H1 (cell line): ENCODE measurements around the gene ONECUT2. TPM values are rescaled to one million over a fixed set of nuclear protein-coding genes. Genes with fewer than 3 reads are reported as not detected.

Experiments used
- CTCF ChIA-PET: fragments of 300-600 bp; sonication (Branson Sonifier 250); formaldehyde crosslinking; loops from one replicate; lab custom pipeline; 2021; ENCODE audit not compliant: partially characterized antibody; lab: Charles Lee
- POLR2A ChIA-PET: fragments of 300-600 bp; sonication (Branson Sonifier 250); formaldehyde crosslinking; loops from one replicate; lab custom pipeline; 2021; ENCODE audit warnings: inconsistent platforms; ENCODE audit not compliant: partially characterized antibody; lab: Charles Lee
- DNase-seq, 2 experiments: peaks; one replicate each; pipeline versions ENCODE4 v3.0.0 to v3.0.0-alpha.2; 2010 to 2022; ENCODE audit warnings: low spot score in 2 of 2, low read depth in 1 of 2, mixed read lengths in 1 of 2
- FAIRE-seq: peaks from 2 replicates; lab custom pipeline; 2011; peaks lifted over from hg19 to GRCh38; lab: Jason Lieb, UNC
- H2AFZ ChIP-seq: 2 replicates; pipeline ENCODE4 v1.8.1; 2012; ENCODE audit warnings: low read length, inconsistent platforms
- H2AK5ac ChIP-seq: 2 replicates; pipeline ENCODE4 v1.6.1; 2013; ENCODE audit warnings: low read depth, low read length
- H2BK120ac ChIP-seq: replicated peaks from 2 replicates; pipeline ENCODE3; 2013; ENCODE audit warnings: low read depth, low read length, inconsistent platforms
- H2BK12ac ChIP-seq: 2 replicates; pipeline ENCODE4 v1.6.1; 2013; ENCODE audit warnings: low read depth, low read length
- H2BK15ac ChIP-seq: 2 replicates; pipeline ENCODE4 v1.6.1; 2013; ENCODE audit warnings: low read length
- H2BK20ac ChIP-seq: 2 replicates; pipeline ENCODE4 v1.6.1; 2013; ENCODE audit warnings: low read length
- H2BK5ac ChIP-seq: 2 replicates; pipeline ENCODE4 v1.6.1; 2013; ENCODE audit warnings: low read depth, low read length
- H3K14ac ChIP-seq: 2 replicates; pipeline ENCODE4 v1.6.1; 2013; ENCODE audit warnings: inconsistent platforms; ENCODE audit not compliant: insufficient read length
- H3K18ac ChIP-seq: 2 replicates; pipeline ENCODE4 v1.6.1; 2013; ENCODE audit warnings: low read length; ENCODE audit errors: extremely low read depth
- H3K23ac ChIP-seq: 2 replicates; pipeline ENCODE4 v1.6.1; 2013; ENCODE audit warnings: inconsistent platforms; ENCODE audit not compliant: insufficient read length
- H3K23me2 ChIP-seq: 2 replicates; pipeline ENCODE4 v1.6.1; 2013; ENCODE audit warnings: low read depth, low read length
- H3K27ac ChIP-seq: 2 replicates; pipeline ENCODE4 v1.6.1; 2011; ENCODE audit warnings: low read depth, low read length, inconsistent platforms
- H3K27me3 ChIP-seq, 4 experiments: replicated peaks in 1 of 4; 1 replicate in 1 of 4; 2 replicates in 3 of 4; pipeline versions ENCODE4 v1.6.1 to v1.8.1; 2011 to 2013; ENCODE audit warnings: low read length in 3 of 4, mild to moderate bottlenecking in 3 of 4, inconsistent platforms in 2 of 4, mixed read lengths in 2 of 4, moderate library complexity in 1 of 4; ENCODE audit not compliant: control insufficient read depth in 3 of 4, insufficient read depth in 3 of 4; ENCODE audit errors: extremely low read depth in 1 of 4
- H3K36me3 ChIP-seq, 4 experiments: 2 replicates each; pipeline versions ENCODE4 v1.6.1 to v1.8.1; 2011 to 2013; ENCODE audit warnings: mild to moderate bottlenecking in 4 of 4, low read length in 3 of 4, moderate library complexity in 2 of 4, control low read depth in 1 of 4, inconsistent platforms in 1 of 4; ENCODE audit not compliant: insufficient read depth in 4 of 4, control insufficient read depth in 2 of 4
- H3K4ac ChIP-seq: replicated peaks from 2 replicates; pipeline ENCODE3; 2013; ENCODE audit warnings: low read length, low read depth, mixed read lengths, inconsistent platforms; ENCODE audit not compliant: insufficient read length
- H3K4me1 ChIP-seq, 4 experiments: replicated peaks in 1 of 4; 1 replicate in 1 of 4; 2 replicates in 3 of 4; pipeline versions ENCODE4 v1.6.1 to v1.8.1; 2011 to 2013; ENCODE audit warnings: low read length in 3 of 4, inconsistent platforms in 2 of 4, mixed read lengths in 1 of 4; ENCODE audit not compliant: insufficient read depth in 4 of 4, control insufficient read depth in 3 of 4
- H3K4me2 ChIP-seq, 2 experiments: 2 replicates each; pipeline versions ENCODE4 v1.6.1 to v1.8.1; 2011 to 2013; ENCODE audit warnings: low read depth in 2 of 2, low read length in 2 of 2, control low read depth in 1 of 2, inconsistent platforms in 1 of 2, mild to moderate bottlenecking in 1 of 2; ENCODE audit not compliant: insufficient read depth in 1 of 2
- H3K4me3 ChIP-seq, 4 experiments: fragments of 200-600, 300-600 bp in 1 of 4; sonication (generic), shearing (Covaris generic), sonication (Bioruptor Twin) in 1 of 4; 2 replicates each; pipeline versions ENCODE4 v1.5.1 to v1.8.1; 2011 to 2016; ENCODE audit warnings: low read length in 4 of 4, low read depth in 3 of 4, control low read depth in 2 of 4, inconsistent platforms in 2 of 4, mild to moderate bottlenecking in 2 of 4, mixed read lengths in 1 of 4, moderate library complexity in 1 of 4; ENCODE audit not compliant: insufficient read depth in 2 of 4; ENCODE audit errors: extremely low read depth in 1 of 4
- H3K56ac ChIP-seq: replicated peaks from 2 replicates; pipeline ENCODE3; 2013; ENCODE audit warnings: low read depth, mild to moderate bottlenecking, mixed read lengths, low read length, inconsistent platforms; ENCODE audit not compliant: insufficient read length
- H3K79me1 ChIP-seq: 2 replicates; pipeline ENCODE4 v1.6.1; 2013; ENCODE audit warnings: low read depth, low read length, control low read depth
- H3K79me2 ChIP-seq, 2 experiments: 2 replicates each; pipeline versions ENCODE4 v1.6.1 to v1.8.1; 2012 to 2013; ENCODE audit warnings: low read length in 2 of 2, mild to moderate bottlenecking in 2 of 2, inconsistent platforms in 1 of 2; ENCODE audit not compliant: insufficient read depth in 2 of 2, control insufficient read depth in 1 of 2
- H3K9ac ChIP-seq, 4 experiments: replicated peaks in 1 of 4; 1 replicate in 1 of 4; 2 replicates in 3 of 4; pipeline versions ENCODE4 v1.6.1 to v1.8.1; 2011 to 2013; ENCODE audit warnings: low read depth in 3 of 4, low read length in 3 of 4, control low read depth in 2 of 4, mild to moderate bottlenecking in 2 of 4, moderate library complexity in 2 of 4, inconsistent platforms in 1 of 4; ENCODE audit errors: extremely low read depth in 1 of 4
- H3K9me3 ChIP-seq, 2 experiments: 2 replicates each; pipeline versions ENCODE4 v1.6.1 to v1.8.1; 2012 to 2013; ENCODE audit warnings: mild to moderate bottlenecking in 2 of 2, moderate library complexity in 2 of 2, control low read depth in 1 of 2, inconsistent platforms in 1 of 2, low read depth in 1 of 2, low read length in 1 of 2, mixed read lengths in 1 of 2; ENCODE audit not compliant: insufficient read depth in 2 of 2
- H4K20me1 ChIP-seq, 2 experiments: replicated peaks in 1 of 2; 2 replicates each; pipeline versions ENCODE3 to v1.8.1; 2011 to 2013; ENCODE audit warnings: inconsistent platforms in 2 of 2, low read length in 2 of 2, mild to moderate bottlenecking in 1 of 2; ENCODE audit not compliant: insufficient read depth in 2 of 2, control insufficient read depth in 1 of 2
- H4K5ac ChIP-seq: 2 replicates; pipeline ENCODE4 v1.6.1; 2013; ENCODE audit warnings: low read length, low read depth, mixed read lengths, inconsistent platforms; ENCODE audit not compliant: insufficient read length
- H4K8ac ChIP-seq: 2 replicates; pipeline ENCODE4 v1.8.0; 2013; ENCODE audit warnings: mild to moderate bottlenecking, moderate library complexity, low read length, inconsistent platforms; ENCODE audit not compliant: insufficient read depth; ENCODE audit errors: extremely low read depth
- H4K91ac ChIP-seq: replicated peaks from 2 replicates; pipeline ENCODE3; 2013; ENCODE audit warnings: low read length, mixed read lengths, inconsistent platforms; ENCODE audit not compliant: insufficient read length
- BACH1 ChIP-seq: IDR thresholded peaks from 2 replicates; pipeline ENCODE4 v1.6.1; 2012; ENCODE audit warnings: low read length, improper control_type of control experiment
- CBX8 ChIP-seq: fragments of 300-800, 300-1000 bp; sonication (generic); IDR thresholded peaks from 2 replicates; pipeline ENCODE4 v1.7.1; 2016; ENCODE audit warnings: low read depth, low read length, borderline replicate concordance
- CREB1 ChIP-seq: IDR thresholded peaks from 2 replicates; pipeline ENCODE4 v1.6.1; 2012; ENCODE audit warnings: inconsistent platforms
- E2F6 ChIP-seq: IDR thresholded peaks from 2 replicates; pipeline ENCODE4 v1.6.1; 2012; ENCODE audit warnings: inconsistent platforms
- GABPA ChIP-seq: IDR thresholded peaks from 2 replicates; pipeline ENCODE4 v1.6.1; 2011; ENCODE audit warnings: mild to moderate bottlenecking, low read length, moderate library complexity, borderline replicate concordance; ENCODE audit not compliant: insufficient read depth
- KDM4A ChIP-seq: IDR thresholded peaks from one replicate; pipeline ENCODE4 v1.7.1; 2012; ENCODE audit warnings: low read depth, mild to moderate bottlenecking, moderate library complexity, low read length, inconsistent platforms; ENCODE audit not compliant: severe bottlenecking
- MAX ChIP-seq: IDR thresholded peaks from 2 replicates; pipeline ENCODE4 v1.6.1; 2012; ENCODE audit warnings: inconsistent platforms
- RBBP5 ChIP-seq: IDR thresholded peaks from 2 replicates; pipeline ENCODE4 v1.7.1; 2012; ENCODE audit warnings: low read depth, mild to moderate bottlenecking, inconsistent platforms, low read length, moderate library complexity, borderline replicate concordance
- RNF2 ChIP-seq: fragments of 200-900, 300-1000 bp; sonication (generic); IDR thresholded peaks from 2 replicates; pipeline ENCODE4 v1.7.1; 2016; ENCODE audit warnings: borderline replicate concordance, low read depth, mild to moderate bottlenecking, antibody characterized with exemption, low read length; ENCODE audit not compliant: poor library complexity, severe bottlenecking; ENCODE audit errors: missing control alignments
- SP1 ChIP-seq: IDR thresholded peaks from 2 replicates; pipeline ENCODE4 v1.6.1; 2011; ENCODE audit warnings: low read depth, low read length
- WGBS, 2 experiments: shearing (Covaris generic) in 1 of 2; methylation state at CpG; one replicate each; pipeline versions ENCODE4 v1.1.6 to v1.1.7; 2013 to 2015; ENCODE audit warnings: low lambda C conversion rate in 2 of 2, mixed read lengths in 2 of 2, inconsistent platforms in 1 of 2, low coverage in 1 of 2, missing lambda C conversion rate in 1 of 2; ENCODE audit not compliant: insufficient replicate concordance in 2 of 2, insufficient coverage in 1 of 2, insufficient read length in 1 of 2; ENCODE audit errors: extremely low coverage in 1 of 2, missing lambda C conversion rate in 1 of 2; 5-methylcytosine and 5-hydroxymethylcytosine counted together
- polyA plus RNA-seq, 7 experiments: library from polyadenylated mRNA; depleted of rRNA in 3 of 7; stranded (reverse) in 5 of 7; unstranded in 2 of 7; fragments of >200 nt in 5 of 7; fragments of 200-250 nt in 2 of 7; gene quantifications; 1 replicate in 5 of 7; 2 replicates in 1 of 7; 4 replicates in 1 of 7; pipeline versions ENCODE4 v1.2.1 to v1.2.3, GENCODE V29; 2011 to 2013; ENCODE audit warnings: missing spikeins in 2 of 7, mixed read lengths in 2 of 7
- total RNA-seq: library from RNA; stranded (reverse); fragmentation: NEBNext Ultra II Directional; extraction: Animal tissue kit (Norgen Biotek cat#: 25700); gene quantifications from 2 replicates; pipeline ENCODE4 v1.2.1, GENCODE V29; 2021

Gene ONECUT2
- total and polyA plus RNA-seq, 2 of the 8 experiments (the other 6 are each of a cell fraction or from before 2014, with no cell fraction given) = 0.38 to 1.9 TPM

GRCh38 chr18:57440331-57441070 is 5.3 kb downstream of the ONECUT2 start:
- H3K4me2 ChIP-seq = peak overlapping the region; percentile 79 to 93
- peak; percentile 69 for TF ChIP-seq RNF2
- TF ChIP-seq BACH1 = no peak
- TF ChIP-seq KDM4A = peak; percentile 51
- TF ChIP-seq MAX = peak; percentile 93
- peak; percentile 95 for TF ChIP-seq E2F6
- 0 out of 2 replicates have a peak, but pooled peaks have one; percentile 25 for TF ChIP-seq CBX8
- TF ChIP-seq GABPA = no peak
- no peak for TF ChIP-seq CREB1
- no peak for TF ChIP-seq SP1
- 0 out of 2 replicates have a peak, but pooled peaks have one; percentile 66 for TF ChIP-seq RBBP5

More at GRCh38 chr18:57440331-57441070, 5.3 kb downstream of the ONECUT2 start:
- H4K5ac ChIP-seq = no peak overlapping the region
- peaks cover 0 to 12% (median 0%) of the 10 kb centered on the region in 4 experiments; a peak in 1 of 8 replicates for H3K36me3 ChIP-seq
- no peak overlapping the region for H2AK5ac ChIP-seq
- H3K9me3 ChIP-seq = no peaks in the 10 kb centered on the region
- H3K79me1 ChIP-seq = no peaks in the 10 kb centered on the region; the same call in 1 of the 2 replicates
- no peak overlapping the region for H2BK12ac ChIP-seq
- no peak overlapping the region for H3K18ac ChIP-seq
- H3K23ac ChIP-seq = no peak overlapping the region
- peaks cover 15% of the 10 kb centered on the region; the same call in 1 of the 2 replicates for H3K23me2 ChIP-seq
- WGBS, 2 experiments = 4% methylated on average over 43 of the region's 60 CpGs; no CpG with 5 or more reads in 1 of the 2 experiments
- no peak overlapping the region for H3K27ac ChIP-seq
- no peak overlapping the region for H2BK5ac ChIP-seq
- H3K4me3 ChIP-seq = peak overlapping the region; percentile 19 to 62 (median 29)
- no peak overlapping the region for H3K56ac ChIP-seq
- H4K20me1 ChIP-seq = peaks cover 11 to 40% of the 10 kb centered on the region in 2 experiments
- no peak overlapping the region for H2BK20ac ChIP-seq
- peaks cover 3 to 51% (median 34%) of the 10 kb centered on the region in 4 experiments for H3K4me1 ChIP-seq
- peaks cover 73 to 98% (median 89%) of the 10 kb centered on the region in 4 experiments for H3K27me3 ChIP-seq
- ChIA-PET POLR2A (interaction anchor here (3.6 kb wide), 1 partner anchor 11 kb away, joined by 18 read pairs; no protein-coding TSS in a partner anchor), CTCF (interaction anchor here (1.1 to 2.9 kb wide), 6 partner anchors 10 to 693 kb away, joined by 3 to 17 read pairs (median 4); no protein-coding TSS in a partner anchor)
- no peaks in the 10 kb centered on the region for H3K79me2 ChIP-seq
- no peak for FAIRE-seq
- peak in 1 of 2 experiments; percentile 72 for DNase-seq
- no peak overlapping the region; the same call in 1 of the 2 replicates for H4K8ac ChIP-seq
- no peak overlapping the region for H3K9ac ChIP-seq
- H3K4ac ChIP-seq = no peak overlapping the region
- no peak overlapping the region for H2BK120ac ChIP-seq
- no peak overlapping the region for H2BK15ac ChIP-seq
- no peak overlapping the region for H4K91ac ChIP-seq
- H3K14ac ChIP-seq = no peak overlapping the region
- H2AFZ ChIP-seq = no peak overlapping the region
